Stimulated activated CD8-positive, alpha-beta memory T cell treated with anti-CD3 and anti-CD28 coated beads, Interleukin-12 subunit alpha, Interleukin-12 subunit beta, amount 100 ng/mL, for 1 hour (primary cell): ENCODE measurements around the gene R3HCC1L.
"Not testable (repeated sequence)": the region's sequence is repeated elsewhere in the genome, so short reads cannot be mapped to it uniquely, and the experiment has no call there.

Source experiments
- DNase-seq: peaks from one replicate; pipeline ENCODE4 v3.0.0-alpha.2; 2020; ENCODE audit warnings: low read depth

Gene R3HCC1L

GRCh38 chr10:98172495-98172894, 38.0 kb downstream of the R3HCC1L start:
- DNase-seq = no peak

GRCh38 chr10:98173260-98173659, 38.8 kb downstream of the R3HCC1L start:
- no peak for DNase-seq

GRCh38 chr10:98182351-98182915, 48.0 kb downstream of the R3HCC1L start:
- not testable (repeated sequence) for DNase-seq

- DNase-seq = no peak
These were observed 52.2 kb downstream of the R3HCC1L start for GRCh38 chr10:98186681-98187080.

GRCh38 chr10:98190773-98191172, 56.3 kb downstream of the R3HCC1L start:
- DNase-seq = not testable (repeated sequence)

- DNase-seq = no peak
These were observed 58.6 kb downstream of the R3HCC1L start for GRCh38 chr10:98193037-98193436.

- no peak for DNase-seq
These were observed 60.2 kb downstream of the R3HCC1L start for GRCh38 chr10:98194633-98195032.

GRCh38 chr10:98195120-98195519, 60.7 kb downstream of the R3HCC1L start:
- no peak for DNase-seq

GRCh38 chr10:98196985-98197384, 62.5 kb downstream of the R3HCC1L start:
- no peak for DNase-seq

GRCh38 chr10:98201760-98202159, 67.3 kb downstream of the R3HCC1L start:
- DNase-seq = no peak

GRCh38 chr10:98202378-98202777, 67.9 kb downstream of the R3HCC1L start:
- DNase-seq = no peak

GRCh38 chr10:98205351-98205750, 70.9 kb downstream of the R3HCC1L start:
- no peak for DNase-seq

- DNase-seq = no peak
These were observed 74.5 kb downstream of the R3HCC1L start for GRCh38 chr10:98208925-98209324.

GRCh38 chr10:98209441-98209840, 75.0 kb downstream of the R3HCC1L start:
- DNase-seq = no peak

- no peak for DNase-seq
These were observed 77.7 kb downstream of the R3HCC1L start for GRCh38 chr10:98212196-98212595.

- no peak for DNase-seq
These were observed 79.3 kb downstream of the R3HCC1L start for GRCh38 chr10:98213740-98214139.

- no peak for DNase-seq
These were observed 80.9 kb downstream of the R3HCC1L start for GRCh38 chr10:98215373-98215772.

GRCh38 chr10:98217801-98218200, 83.3 kb downstream of the R3HCC1L start:
- DNase-seq = no peak

GRCh38 chr10:98223874-98224273, 89.4 kb downstream of the R3HCC1L start:
- no peak for DNase-seq

- no peak for DNase-seq
These were observed 90.1 kb downstream of the R3HCC1L start for GRCh38 chr10:98224509-98224908.

- no peak for DNase-seq
These were observed 90.5 kb downstream of the R3HCC1L start for GRCh38 chr10:98224996-98225395.

- DNase-seq = no peak
These were observed 92.2 kb downstream of the R3HCC1L start for GRCh38 chr10:98226508-98227144.

- DNase-seq = not testable (repeated sequence)
These were observed 93.3 kb downstream of the R3HCC1L start for GRCh38 chr10:98227713-98228112.

- not testable (repeated sequence) for DNase-seq
These were observed 93.8 kb downstream of the R3HCC1L start for GRCh38 chr10:98228266-98228665.
